HL-60 (cell line): ENCODE measurements around the gene SMC4.

Source experiments
- DNase-seq, 2 experiments: peaks; one replicate each; pipeline ENCODE4 v3.0.0-alpha.2; 2010 to 2020; ENCODE audit warnings: low read depth in 1 of 2, low spot score in 1 of 2
- H3K27ac ChIP-seq: fragments of 250-450 bp; sonication (Bioruptor Pico); replicated peaks from 2 replicates; pipeline ENCODE4 v1.5.1; 2020; ENCODE audit warnings: mild to moderate bottlenecking, moderate library complexity
- H3K27me3 ChIP-seq: fragments of 250-450 bp; sonication (Bioruptor Pico); 2 replicates; pipeline ENCODE4 v1.5.1; 2021; ENCODE audit warnings: mild to moderate bottlenecking, moderate library complexity; ENCODE audit not compliant: insufficient read depth, poor library complexity, severe bottlenecking
- H3K4me3 ChIP-seq: replicated peaks from 2 replicates; pipeline ENCODE4 v1.5.1; 2011; ENCODE audit warnings: mild to moderate bottlenecking, control low read depth, low read length; ENCODE audit not compliant: insufficient read depth
- GABPA ChIP-seq: IDR thresholded peaks from 2 replicates; pipeline ENCODE4 v1.6.1; 2012; ENCODE audit warnings: low read depth
- POLR2AphosphoS5 ChIP-seq: IDR thresholded peaks from 2 replicates; pipeline ENCODE4 v1.6.1; 2012; ENCODE audit warnings: low read depth
- SPI1 ChIP-seq: IDR thresholded peaks from 2 replicates; pipeline ENCODE4 v1.6.1; 2012; ENCODE audit warnings: low read depth, mild to moderate bottlenecking, borderline replicate concordance
- TF ChIP-seq, protein P1 (sequence below): IDR thresholded peaks from one replicate; pipeline ENCODE4 v1.5.1; 2011; ENCODE audit warnings: low read length, control low read depth, inconsistent platforms; ENCODE audit not compliant: insufficient read depth
- TF ChIP-seq, protein P2 (sequence below): IDR thresholded peaks from 2 replicates; pipeline ENCODE4 v1.6.1; 2012; ENCODE audit warnings: low read depth; ENCODE audit not compliant: insufficient replicate concordance

The SMC4 gene

DNA sequence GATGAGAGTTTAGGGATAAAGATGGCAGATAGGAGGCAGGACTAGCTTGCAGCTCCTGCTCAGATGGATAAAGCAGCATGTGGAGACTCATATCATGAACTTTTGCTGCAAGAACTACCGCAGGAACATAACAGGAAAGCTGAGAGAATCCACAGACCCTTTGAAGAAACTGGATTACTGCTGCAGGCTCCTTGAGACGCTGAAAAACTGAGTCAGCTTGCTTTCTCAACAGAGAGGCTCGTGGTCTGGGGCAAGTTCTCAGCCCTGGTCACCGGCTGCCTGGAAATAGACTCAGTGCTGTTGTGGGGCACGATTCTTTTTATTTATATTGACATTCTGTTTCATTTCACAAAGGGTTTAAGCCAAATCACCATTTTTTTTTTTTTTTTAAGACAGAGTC lies 78.9 kb downstream of the SMC4 start:
- Histone ChIP-seq H3K27me3 (no peaks in the 10 kb centered on the region), H3K27ac (no peak overlapping the region), H3K4me3 (no peak overlapping the region)
- TF ChIP-seq GABPA (no peak), SPI1 (no peak), POLR2AphosphoS5 (no peak)
- TF ChIP-seq, protein P1, sequence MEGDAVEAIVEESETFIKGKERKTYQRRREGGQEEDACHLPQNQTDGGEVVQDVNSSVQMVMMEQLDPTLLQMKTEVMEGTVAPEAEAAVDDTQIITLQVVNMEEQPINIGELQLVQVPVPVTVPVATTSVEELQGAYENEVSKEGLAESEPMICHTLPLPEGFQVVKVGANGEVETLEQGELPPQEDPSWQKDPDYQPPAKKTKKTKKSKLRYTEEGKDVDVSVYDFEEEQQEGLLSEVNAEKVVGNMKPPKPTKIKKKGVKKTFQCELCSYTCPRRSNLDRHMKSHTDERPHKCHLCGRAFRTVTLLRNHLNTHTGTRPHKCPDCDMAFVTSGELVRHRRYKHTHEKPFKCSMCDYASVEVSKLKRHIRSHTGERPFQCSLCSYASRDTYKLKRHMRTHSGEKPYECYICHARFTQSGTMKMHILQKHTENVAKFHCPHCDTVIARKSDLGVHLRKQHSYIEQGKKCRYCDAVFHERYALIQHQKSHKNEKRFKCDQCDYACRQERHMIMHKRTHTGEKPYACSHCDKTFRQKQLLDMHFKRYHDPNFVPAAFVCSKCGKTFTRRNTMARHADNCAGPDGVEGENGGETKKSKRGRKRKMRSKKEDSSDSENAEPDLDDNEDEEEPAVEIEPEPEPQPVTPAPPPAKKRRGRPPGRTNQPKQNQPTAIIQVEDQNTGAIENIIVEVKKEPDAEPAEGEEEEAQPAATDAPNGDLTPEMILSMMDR = no peak
- TF ChIP-seq, protein P2, sequence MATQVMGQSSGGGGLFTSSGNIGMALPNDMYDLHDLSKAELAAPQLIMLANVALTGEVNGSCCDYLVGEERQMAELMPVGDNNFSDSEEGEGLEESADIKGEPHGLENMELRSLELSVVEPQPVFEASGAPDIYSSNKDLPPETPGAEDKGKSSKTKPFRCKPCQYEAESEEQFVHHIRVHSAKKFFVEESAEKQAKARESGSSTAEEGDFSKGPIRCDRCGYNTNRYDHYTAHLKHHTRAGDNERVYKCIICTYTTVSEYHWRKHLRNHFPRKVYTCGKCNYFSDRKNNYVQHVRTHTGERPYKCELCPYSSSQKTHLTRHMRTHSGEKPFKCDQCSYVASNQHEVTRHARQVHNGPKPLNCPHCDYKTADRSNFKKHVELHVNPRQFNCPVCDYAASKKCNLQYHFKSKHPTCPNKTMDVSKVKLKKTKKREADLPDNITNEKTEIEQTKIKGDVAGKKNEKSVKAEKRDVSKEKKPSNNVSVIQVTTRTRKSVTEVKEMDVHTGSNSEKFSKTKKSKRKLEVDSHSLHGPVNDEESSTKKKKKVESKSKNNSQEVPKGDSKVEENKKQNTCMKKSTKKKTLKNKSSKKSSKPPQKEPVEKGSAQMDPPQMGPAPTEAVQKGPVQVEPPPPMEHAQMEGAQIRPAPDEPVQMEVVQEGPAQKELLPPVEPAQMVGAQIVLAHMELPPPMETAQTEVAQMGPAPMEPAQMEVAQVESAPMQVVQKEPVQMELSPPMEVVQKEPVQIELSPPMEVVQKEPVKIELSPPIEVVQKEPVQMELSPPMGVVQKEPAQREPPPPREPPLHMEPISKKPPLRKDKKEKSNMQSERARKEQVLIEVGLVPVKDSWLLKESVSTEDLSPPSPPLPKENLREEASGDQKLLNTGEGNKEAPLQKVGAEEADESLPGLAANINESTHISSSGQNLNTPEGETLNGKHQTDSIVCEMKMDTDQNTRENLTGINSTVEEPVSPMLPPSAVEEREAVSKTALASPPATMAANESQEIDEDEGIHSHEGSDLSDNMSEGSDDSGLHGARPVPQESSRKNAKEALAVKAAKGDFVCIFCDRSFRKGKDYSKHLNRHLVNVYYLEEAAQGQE = no peak
- no peak for DNase-seq

DNA sequence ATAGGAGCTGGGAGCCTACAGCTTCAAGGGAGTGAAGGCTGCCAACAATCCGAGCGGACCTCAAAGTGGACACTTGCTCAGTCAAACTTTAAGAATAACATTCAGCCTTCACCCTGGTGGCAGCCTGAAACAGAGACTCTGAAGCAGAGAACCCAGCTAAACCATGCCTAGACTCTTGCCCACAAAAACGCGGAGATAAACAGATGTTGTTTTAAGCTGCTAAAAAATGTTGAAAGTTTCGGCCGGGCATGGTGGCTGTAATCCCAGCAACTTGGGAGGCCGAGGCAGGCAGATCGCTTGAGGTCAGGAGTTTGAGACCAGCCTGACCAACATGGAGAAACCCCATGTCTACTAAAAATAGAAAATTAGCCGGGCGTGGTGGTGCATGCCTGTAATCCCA lies 79.9 kb downstream of the SMC4 start:
- Histone ChIP-seq H3K27me3 (no peaks in the 10 kb centered on the region), H3K4me3 (no peak overlapping the region), H3K27ac (no peak overlapping the region)
- TF ChIP-seq, protein P2 = no peak
- TF ChIP-seq, protein P1 = no peak
- TF ChIP-seq POLR2AphosphoS5 = no peak
- TF ChIP-seq SPI1 = no peak
- no peak for TF ChIP-seq GABPA
- DNase-seq = no peak

DNA sequence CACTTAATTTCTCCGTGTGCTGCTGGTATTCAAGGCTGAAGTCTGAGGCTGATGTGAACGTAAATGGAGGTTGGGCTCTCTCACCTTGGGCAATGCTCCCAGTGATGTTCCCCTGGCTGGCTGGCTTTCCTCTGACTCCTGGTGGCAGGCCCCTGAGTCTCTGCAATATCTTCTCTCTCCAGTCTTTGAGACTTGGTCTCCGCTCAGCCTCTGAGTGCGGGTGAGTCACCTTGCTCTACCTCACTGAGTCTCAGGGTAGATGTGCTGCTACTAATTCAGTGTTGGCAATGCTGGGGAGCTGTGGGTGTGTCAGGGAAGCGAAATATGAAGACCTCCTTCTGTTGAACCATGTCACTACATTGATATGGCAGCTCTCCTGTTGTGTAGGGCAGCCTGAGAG lies 81.5 kb downstream of the SMC4 start:
- H3K27me3 ChIP-seq = no peaks in the 10 kb centered on the region
- no peak overlapping the region for H3K4me3 ChIP-seq
- no peak overlapping the region for H3K27ac ChIP-seq
- TF ChIP-seq SPI1 = no peak
- TF ChIP-seq GABPA = no peak
- TF ChIP-seq, protein P2 = no peak
- TF ChIP-seq, protein P1 = no peak
- no peak for TF ChIP-seq POLR2AphosphoS5
- no peak for DNase-seq
